ENCODE results near the gene PKP4. TPM values are rescaled to one million over a fixed set of nuclear protein-coding genes. Genes with fewer than 3 reads are reported as not detected.

Gene PKP4
- total RNA-seq, 2 experiments from 2014 or later = 33.7 to 38.7 TPM

GRCh38 chr2:158717366-158718195 lies 260.8 kb downstream of the PKP4 start:
- DNase-seq (no peak), ATAC-seq (no peak)
- CTCF ChIA-PET = interaction anchor here (1.3 kb wide), 1 partner anchor 27 kb away, joined by 3 read pairs; no protein-coding TSS in a partner anchor
- intact Hi-C loops (cut with micrococcal nuclease) = no loop called here
- Mint-ChIP-seq H3K36me3 (ENCODE audit: low read depth) (no peaks in the 10 kb centered on the region), H3K27me3 (peaks cover 4% of the 10 kb centered on the region), H3K4me1 (ENCODE audit: low read depth) (no peaks in the 10 kb centered on the region), H3K4me3 (no peak overlapping the region), H3K9me3 (peaks cover 6% of the 10 kb centered on the region), H3K27ac (no peak overlapping the region)
- POLR2A ChIA-PET = interaction anchor here (0.6 kb wide), 2 partner anchors 31 to 115 kb away, joined by 3 read pairs; no protein-coding TSS in a partner anchor
- no peak for TF ChIP-seq CTCF (IDR thresholded peaks at IDR 0.05)

- H3K9me3 Mint-ChIP-seq = peaks cover 6% of the 10 kb centered on the region
- intact Hi-C loops (cut with micrococcal nuclease) = no loop called here
- peaks cover 4% of the 10 kb centered on the region for H3K27me3 Mint-ChIP-seq
- ChIA-PET POLR2A (no interaction called here), CTCF (interaction anchor here (1.3 kb wide), 1 partner anchor 27 kb away, joined by 3 read pairs; no protein-coding TSS in a partner anchor)
- no peak overlapping the region for H3K27ac Mint-ChIP-seq
- no peak overlapping the region for H3K4me3 Mint-ChIP-seq
- H3K36me3 Mint-ChIP-seq (ENCODE audit: low read depth) = no peaks in the 10 kb centered on the region
- DNase-seq (no peak), ATAC-seq (no peak)
- TF ChIP-seq CTCF (IDR thresholded peaks at IDR 0.05) = no peak
- no peaks in the 10 kb centered on the region for H3K4me1 Mint-ChIP-seq (ENCODE audit: low read depth)
These were observed 261.4 kb downstream of the PKP4 start for GRCh38 chr2:158718196-158718585.

DNA sequence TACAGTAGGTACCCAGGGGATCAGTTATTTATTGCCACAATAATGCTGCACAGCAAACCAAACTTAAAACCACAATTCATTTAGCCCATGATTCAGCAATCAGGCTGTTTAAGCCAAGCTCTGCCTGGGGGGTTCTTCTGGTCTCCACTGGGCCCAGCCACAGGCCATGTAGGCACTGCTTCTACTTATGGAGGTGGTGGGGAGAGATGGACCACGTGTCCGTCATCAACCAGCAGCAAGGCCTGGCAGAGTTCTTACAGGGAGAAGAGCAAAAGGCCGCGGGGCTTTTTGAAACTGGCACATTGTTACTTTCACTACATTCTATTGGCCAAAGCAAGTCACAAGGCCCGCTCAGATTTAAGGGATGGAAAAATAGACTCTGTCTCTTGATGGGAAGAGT lies 262.1 kb downstream of the PKP4 start:
- peaks cover 4% of the 10 kb centered on the region for H3K27me3 Mint-ChIP-seq
- H3K9me3 Mint-ChIP-seq = peaks cover under 1% of the 10 kb centered on the region

GRCh38 chr2:158719403-158719802 lies 262.7 kb downstream of the PKP4 start:
- POLR2A ChIA-PET = no interaction called here

More for the DNA sequence above, 262.1 kb downstream of the PKP4 start:
- intact Hi-C loops (cut with micrococcal nuclease) = no loop called here
- TF ChIP-seq CTCF (IDR thresholded peaks at IDR 0.05) = no peak
- Mint-ChIP-seq H3K4me3 (no peak overlapping the region), H3K4me1 (ENCODE audit: low read depth) (no peaks in the 10 kb centered on the region), H3K36me3 (ENCODE audit: low read depth) (no peaks in the 10 kb centered on the region), H3K27ac (no peak overlapping the region)
- ChIA-PET POLR2A (no interaction called here), CTCF (no interaction called here)
- no peak for DNase-seq
- no peak for ATAC-seq

More at GRCh38 chr2:158719403-158719802, 262.7 kb downstream of the PKP4 start:
- no peaks in the 10 kb centered on the region for H3K36me3 Mint-ChIP-seq (ENCODE audit: low read depth)
- CTCF ChIA-PET = interaction anchor here (1.1 kb wide), 1 partner anchor 35 kb away, joined by 6 read pairs; no protein-coding TSS in a partner anchor
- H3K4me1 Mint-ChIP-seq (ENCODE audit: low read depth) = no peaks in the 10 kb centered on the region
- intact Hi-C loops (cut with micrococcal nuclease) = no loop called here
- no peaks in the 10 kb centered on the region for H3K9me3 Mint-ChIP-seq
- TF ChIP-seq CTCF (IDR thresholded peaks at IDR 0.05) = no peak
- no peaks in the 10 kb centered on the region for H3K27me3 Mint-ChIP-seq
- no peak overlapping the region for H3K4me3 Mint-ChIP-seq
- ATAC-seq (no peak), DNase-seq (no peak)
- H3K27ac Mint-ChIP-seq = no peak overlapping the region

All from activated CD8-positive, alpha-beta T cell treated with anti-CD3 and anti-CD28 coated beads for 36 hours (primary cell).